ENCODE measurements around the gene IGFL2. TPM values are rescaled to one million over a fixed set of nuclear protein-coding genes. Genes with fewer than 3 reads are reported as not detected.

IGFL2 gene
- polyA plus RNA-seq, 3 donors = not detected

- H3K36me3 ChIP-seq (replicated peaks in 1 of 2; ENCODE audit: control insufficient read depth in 1 of 2, insufficient read depth in 2 of 2, low read length in 2 of 2) = no peaks in the 10 kb centered on the region
- Mint-ChIP-seq H3K9me3 (no peaks in the 10 kb centered on the region), H3K4me3 (no peak overlapping the region), H3K27ac (no peak overlapping the region), H3K36me3 (no peaks in the 10 kb centered on the region), H3K27me3 (ENCODE audit: low read depth in 3 of 3) (peaks cover 10 to 26% (median 19%) of the 10 kb centered on the region in 3 donors), H3K4me1 (peaks cover 25% of the 10 kb centered on the region)
- no peak overlapping the region for H2AFZ ChIP-seq (ENCODE audit: insufficient read depth, low read depth, low read length, poor library complexity, severe bottlenecking)
- peaks cover 18 to 23% of the 10 kb centered on the region in 2 donors for H3K4me1 ChIP-seq (ENCODE audit: control insufficient read depth in 1 of 2, insufficient read depth in 2 of 2, low read length in 2 of 2)
- intact Hi-C loops (cut with micrococcal nuclease) = no loop called here
- H3K27me3 ChIP-seq (ENCODE audit: control insufficient read depth in 2 of 2, insufficient read depth in 2 of 2, low read length in 2 of 2) = peaks cover 0 to 5% of the 10 kb centered on the region in 2 donors
- no peaks in the 10 kb centered on the region for H3K79me2 ChIP-seq (ENCODE audit: insufficient read depth, low read length)
- no peak overlapping the region for H3K9ac ChIP-seq (ENCODE audit: insufficient read depth, low read length, poor library complexity, severe bottlenecking)
- TF ChIP-seq CTCF (IDR thresholded peaks at IDR 0.05) = no peak
- no peak overlapping the region for H3K4me3 ChIP-seq (replicated peaks in 1 of 3; ENCODE audit: low read depth in 2 of 3, low read length in 3 of 3)
- WGBS (ENCODE audit: insufficient coverage) = 80% methylated on average over 1 of the region's 1 CpG
- no peaks in the 10 kb centered on the region for H3K9me3 ChIP-seq (replicated peaks in 1 of 2; ENCODE audit: control insufficient read depth in 1 of 2, insufficient read depth in 1 of 2, low read length in 2 of 2)
- no peaks in the 10 kb centered on the region for H4K20me1 ChIP-seq (ENCODE audit: insufficient read depth, low read length)
- DNase-seq = no peak
- H3K27ac ChIP-seq (ENCODE audit: low read depth in 1 of 2, low read length in 2 of 2) = no peak overlapping the region
- no peak overlapping the region for H3K4me2 ChIP-seq (replicated peaks; ENCODE audit: extremely low read depth, low read length, poor library complexity, severe bottlenecking)
These were observed 62.6 kb downstream of the IGFL2 start for GRCh38 chr19:46210669-46211068.

Other genes starting within 250 kb of the IGFL2 start
- 1 to 10 TPM in 1 of 3 donors, under 1 TPM in 2; 0.08 to 5.9 (median 0.39) TPM for gene MYPOP, start 245.6 kb upstream of the IGFL2 start, polyA plus RNA-seq
- gene NANOS2, start 233.5 kb upstream of the IGFL2 start, polyA plus RNA-seq = not detected
- not detected for gene NOVA2, start 174.4 kb upstream of the IGFL2 start, polyA plus RNA-seq
- gene CCDC61, start 152.8 kb upstream of the IGFL2 start, polyA plus RNA-seq = 1 to 10 TPM; 4.3 to 8.8 (median 6.1) TPM
- gene PGLYRP1, start 125.2 kb upstream of the IGFL2 start, polyA plus RNA-seq = under 1 TPM; 0.36 to 0.39 (median 0.37) TPM
- not detected for gene IGFL4, start 107.2 kb upstream of the IGFL2 start, polyA plus RNA-seq
- not detected for gene IGFL3, start 23.6 kb upstream of the IGFL2 start, polyA plus RNA-seq
- gene IGFL1, start 81.5 kb downstream of the IGFL2 start, polyA plus RNA-seq = not detected
- not detected for gene HIF3A, start 148.8 kb downstream of the IGFL2 start, polyA plus RNA-seq
- gene PPP5C, start 198.8 kb downstream of the IGFL2 start, polyA plus RNA-seq = 10 to 100 TPM in 2 of 3 donors, 1 to 10 TPM in 1; 9.9 to 76.3 (median 12.6) TPM

Measured in CD14-positive monocyte (primary cell).